ENCODE data around the gene ZMYND10.

Gene ZMYND10

GRCh38 chr3:50342813-50343633 lies 2.5 kb downstream of the ZMYND10 start:
- no peak for DNase-seq

GRCh38 chr3:50341996-50342650 lies 3.4 kb downstream of the ZMYND10 start:
- DNase-seq = no peak

- no peak for DNase-seq
Observed at GRCh38 chr3:50341537-50341936, 4.0 kb downstream of the ZMYND10 start.

- DNase-seq = peak; percentile 50
Observed at GRCh38 chr3:50340448-50341329, 4.8 kb downstream of the ZMYND10 start, which contains the start of gene RASSF1. RASSF1 (minus strand) TSS chr3:50340836; CDS start chr3:50340805, 31 bp downstream.

- no peak for DNase-seq
Observed at GRCh38 chr3:50340147-50340447, 5.4 kb downstream of the ZMYND10 start.

GRCh38 chr3:50339485-50340146 lies 5.9 kb downstream of the ZMYND10 start:
- DNase-seq = no peak

GRCh38 chr3:50338965-50339364 lies 6.6 kb downstream of the ZMYND10 start:
- peak; percentile 13 for DNase-seq

GRCh38 chr3:50337175-50337861 lies 8.2 kb downstream of the ZMYND10 start:
- DNase-seq = peak; percentile 99

GRCh38 chr3:50336452-50337174 lies 8.9 kb downstream of the ZMYND10 start:
- no peak for DNase-seq

- no peak for DNase-seq
Observed at GRCh38 chr3:50334339-50335075, 11.0 kb downstream of the ZMYND10 start.

GRCh38 chr3:50333744-50334328 lies 11.7 kb downstream of the ZMYND10 start:
- DNase-seq = no peak

- DNase-seq = no peak
Observed at GRCh38 chr3:50331364-50331907, 14.1 kb downstream of the ZMYND10 start.

- no peak for DNase-seq
Observed at GRCh38 chr3:50330330-50330729, 15.2 kb downstream of the ZMYND10 start.

- DNase-seq = peak; percentile 91
Observed at GRCh38 chr3:50327943-50328691, 17.4 kb downstream of the ZMYND10 start, which contains the start of gene TUSC2. TUSC2 (minus strand) TSS chr3:50328223; CDS start chr3:50328099, 124 bp downstream.

GRCh38 chr3:50327129-50327528 lies 18.4 kb downstream of the ZMYND10 start:
- no peak for DNase-seq

- DNase-seq = no peak
Observed at GRCh38 chr3:50326182-50326541, 19.4 kb downstream of the ZMYND10 start.

- DNase-seq = no peak
Observed at GRCh38 chr3:50325497-50326181, 19.9 kb downstream of the ZMYND10 start.

GRCh38 chr3:50325113-50325480 lies 20.4 kb downstream of the ZMYND10 start:
- DNase-seq = no peak
